Stimulated activated CD8-positive, alpha-beta memory T cell treated with anti-CD3 and anti-CD28 coated beads, Interleukin-4, amount 100 ng/mL, for 1 hour (primary cell): Measurements from ENCODE around the gene PCDHGB3.
"Not testable (repeated sequence)": the region's sequence is repeated elsewhere in the genome, so short reads cannot be mapped to it uniquely, and the experiment has no call there.

ENCODE experiments used
- DNase-seq, 2 donors: peaks; one replicate each; pipeline ENCODE4 v3.0.0-alpha.2; 2020; ENCODE audit warnings: low read depth in 2 of 2, low spot score in 1 of 2

Gene PCDHGB3

GRCh38 chr5:141417494-141418172 lies 47.6 kb downstream of the PCDHGB3 start, which contains the start of gene PCDHGB7:
PCDHGB7 (plus strand) TSS chr5:141417677; CDS start chr5:141417860, 183 bp downstream.
- DNase-seq, result not testable (repeated sequence)

GRCh38 chr5:141419074-141419880 lies 49.2 kb downstream of the PCDHGB3 start:
- no peak for DNase-seq

DNA sequence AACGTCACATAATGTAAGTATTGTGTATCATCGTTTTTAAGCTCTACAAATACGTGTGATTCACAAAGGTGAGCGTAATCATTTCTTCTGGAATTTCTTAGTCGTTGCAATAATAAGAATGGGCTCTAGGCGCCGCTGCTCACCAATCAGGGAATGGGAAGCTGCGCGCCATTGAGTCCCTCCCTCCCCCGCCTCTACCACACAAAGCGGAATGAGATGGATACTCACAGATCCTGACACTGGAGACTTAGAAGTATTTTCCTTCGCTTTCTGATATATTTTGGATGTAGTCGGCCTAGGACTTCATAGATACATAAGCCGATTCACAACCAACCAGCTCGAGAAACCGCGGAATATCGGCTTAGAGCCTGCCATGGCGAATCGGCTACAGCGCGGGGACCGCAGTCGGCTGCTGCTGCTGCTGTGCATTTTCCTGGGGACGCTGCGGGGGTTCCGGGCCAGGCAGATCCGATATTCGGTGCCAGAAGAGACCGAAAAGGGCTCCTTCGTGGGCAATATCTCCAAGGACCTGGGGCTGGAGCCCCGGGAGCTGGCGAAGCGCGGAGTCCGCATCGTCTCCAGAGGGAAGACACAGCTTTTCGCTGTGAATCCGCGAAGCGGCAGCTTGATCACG lies 50.9 kb downstream of the PCDHGB3 start, which contains the start of gene PCDHGA11:
PCDHGA11 (plus strand) TSS at position 197 of the 634 bp plus-strand sequence; CDS start at position 374, 177 bp downstream.
- DNase-seq, result no peak

- DNase-seq, result no peak
Observed at GRCh38 chr5:141421489-141421855, 51.4 kb downstream of the PCDHGB3 start.
